HG03378 (cell line): Measurements from ENCODE around the gene VSIG8.

Source experiments
- ATAC-seq: cut with Tn5 transposase; IDR thresholded peaks from one replicate; pipeline ENCODE4 v1.9.1; 2021; ENCODE audit warnings: mild to moderate bottlenecking, moderate library complexity; ENCODE audit not compliant: unreplicated experiment

Gene VSIG8

DNA sequence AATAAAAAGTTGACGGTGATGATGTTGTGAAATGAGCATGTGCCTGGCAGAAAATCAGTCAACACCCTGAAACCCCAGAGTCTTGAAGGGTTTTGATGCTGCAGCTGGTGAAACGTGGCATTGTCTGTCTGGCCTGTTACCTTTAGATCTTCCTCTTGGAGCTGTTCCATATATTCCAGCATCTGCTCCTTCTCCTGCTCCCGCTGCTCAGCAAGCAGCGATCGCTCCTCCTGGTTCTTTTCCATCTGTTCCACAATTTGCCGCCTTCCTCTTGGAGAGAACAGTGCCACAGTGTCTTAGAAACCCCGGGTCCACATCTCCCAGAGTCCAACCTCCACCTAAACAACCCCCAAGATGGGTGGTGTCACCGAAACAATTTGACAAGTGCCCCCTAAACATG lies 21.8 kb upstream of the VSIG8 start:
- no peak for ATAC-seq

DNA sequence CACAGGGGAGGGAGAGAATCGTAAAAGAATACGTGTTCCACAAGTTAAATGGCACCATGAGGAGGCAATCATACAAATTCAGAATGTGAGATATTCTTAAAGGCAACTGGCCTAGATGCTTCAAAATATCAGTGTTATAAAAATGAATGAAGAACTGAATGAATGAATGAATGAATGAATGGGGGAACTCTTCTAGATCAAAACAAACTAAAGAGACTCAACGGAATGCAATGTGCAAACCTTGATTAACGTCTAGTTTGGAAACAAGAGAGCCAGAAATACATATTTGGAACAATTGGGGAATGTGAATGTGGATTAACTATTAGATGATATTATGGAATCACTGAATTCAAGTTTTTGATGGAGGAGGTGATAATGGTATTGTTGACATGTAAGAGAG lies 20.7 kb upstream of the VSIG8 start:
- ATAC-seq, result no peak

DNA sequence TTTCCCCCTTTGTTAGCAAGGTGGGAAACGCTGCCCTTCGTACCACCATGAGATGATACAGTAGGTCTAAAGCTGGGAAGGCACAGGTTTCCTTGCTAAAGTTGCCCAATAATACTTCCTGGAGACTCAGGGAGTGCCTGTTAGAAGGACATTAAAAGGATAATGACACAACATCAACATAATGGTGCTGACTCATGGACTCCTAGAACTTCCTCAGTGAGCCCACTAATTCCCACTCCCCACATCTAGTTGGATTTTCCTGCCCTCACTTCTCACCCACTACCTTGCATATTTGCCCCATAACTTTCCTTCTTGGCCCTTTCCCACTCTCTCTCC lies 20.0 kb upstream of the VSIG8 start:
- ATAC-seq, result no peak

DNA sequence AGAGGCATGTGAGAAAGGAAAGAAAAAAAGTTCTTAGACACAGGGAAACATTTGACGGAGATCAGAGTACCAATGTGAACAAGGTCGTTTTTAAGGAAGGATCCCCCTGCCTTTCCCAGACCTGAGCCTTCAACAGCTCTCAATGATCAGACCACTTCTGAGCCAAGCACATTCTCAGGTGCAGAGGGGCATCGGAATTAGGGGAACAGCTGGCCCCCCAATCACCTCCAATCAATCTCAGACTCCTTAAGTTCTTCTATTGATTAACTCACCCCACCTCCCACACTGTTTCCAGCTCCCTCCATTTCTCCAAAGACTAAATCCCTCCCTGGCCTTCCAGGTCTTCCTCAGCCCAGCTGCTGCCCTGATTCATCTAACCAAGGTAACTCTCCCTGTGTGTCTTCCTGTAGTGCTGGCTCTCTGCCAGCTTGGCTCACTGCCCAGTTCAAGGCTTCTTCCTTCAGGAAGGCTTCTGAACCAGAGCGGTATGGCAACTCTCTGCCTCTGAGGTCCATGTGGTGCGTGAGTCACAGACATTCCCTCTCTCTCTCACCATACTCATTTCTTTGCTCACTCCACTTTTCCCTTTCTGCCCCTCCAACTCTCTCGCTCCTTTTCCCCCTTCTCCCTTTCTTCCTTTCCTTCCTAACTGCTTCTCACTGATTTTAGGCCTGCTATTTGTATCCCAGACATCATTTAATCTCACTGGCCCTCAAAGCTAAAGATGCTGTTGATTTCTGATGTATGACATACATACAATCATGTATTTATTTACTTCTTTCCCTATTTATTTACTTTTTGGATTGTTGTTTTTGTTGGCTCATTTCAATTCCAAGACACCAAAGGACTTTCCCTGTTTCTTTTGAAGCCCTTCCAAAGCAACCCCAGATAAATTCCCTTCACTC lies 19.4 kb upstream of the VSIG8 start:
- ATAC-seq, result no peak

DNA sequence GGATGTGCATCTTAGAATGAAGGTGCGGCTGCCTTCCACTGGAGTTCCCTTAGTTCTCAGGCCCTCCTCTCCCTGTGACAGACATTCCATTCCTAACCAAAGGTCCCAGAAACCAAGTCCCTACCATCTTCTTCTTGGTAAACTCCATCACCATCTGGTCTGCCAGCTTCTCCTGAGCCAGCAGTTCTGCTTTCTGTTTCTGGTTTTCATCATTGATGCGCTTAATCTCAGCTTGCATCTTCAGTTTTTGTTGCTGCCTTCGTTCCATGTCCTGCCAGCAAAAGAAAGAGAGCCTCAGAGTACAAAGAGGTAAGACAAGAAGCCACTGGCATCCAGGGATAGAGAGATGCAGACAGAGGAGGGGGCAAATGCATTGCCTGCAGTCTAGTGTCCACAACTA lies 18.0 kb upstream of the VSIG8 start:
- ATAC-seq, result no peak

DNA sequence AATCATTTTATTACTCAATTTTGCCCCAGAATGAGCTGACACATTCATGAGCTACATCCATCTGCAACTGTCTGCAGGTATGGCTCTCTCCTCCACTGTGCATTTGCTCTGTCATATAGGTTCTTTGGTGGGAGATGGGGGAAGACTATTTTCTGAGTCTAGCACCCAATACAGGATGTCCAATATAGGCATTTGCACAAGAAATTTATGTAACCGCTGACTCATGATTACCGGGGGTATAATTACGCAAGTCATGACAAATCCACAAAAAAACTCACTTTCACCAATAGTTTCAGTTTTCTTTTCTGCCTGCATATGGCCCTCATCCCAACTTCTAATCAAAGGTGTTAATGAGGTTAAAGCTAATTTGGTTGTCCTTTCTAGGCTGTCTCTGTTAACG lies 17.5 kb upstream of the VSIG8 start:
- no peak for ATAC-seq

DNA sequence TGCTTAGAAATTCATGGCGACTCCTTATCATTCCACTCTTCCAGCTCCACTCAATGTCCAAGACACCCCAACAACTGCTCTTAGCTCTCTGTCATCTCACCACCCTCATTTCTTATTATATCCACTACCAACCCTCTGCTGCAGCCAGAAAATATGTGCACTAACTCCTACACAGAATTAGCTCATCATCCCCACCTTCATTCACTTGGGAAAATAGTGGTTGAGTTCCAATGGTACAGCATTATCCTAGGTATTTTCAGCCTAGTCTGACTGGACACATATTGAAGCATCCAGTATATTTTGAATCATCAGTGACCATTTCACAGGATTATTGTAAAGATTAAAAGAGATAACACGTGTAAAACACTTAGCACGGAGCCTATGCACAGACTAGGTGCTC lies 16.7 kb upstream of the VSIG8 start:
- ATAC-seq, result no peak

DNA sequence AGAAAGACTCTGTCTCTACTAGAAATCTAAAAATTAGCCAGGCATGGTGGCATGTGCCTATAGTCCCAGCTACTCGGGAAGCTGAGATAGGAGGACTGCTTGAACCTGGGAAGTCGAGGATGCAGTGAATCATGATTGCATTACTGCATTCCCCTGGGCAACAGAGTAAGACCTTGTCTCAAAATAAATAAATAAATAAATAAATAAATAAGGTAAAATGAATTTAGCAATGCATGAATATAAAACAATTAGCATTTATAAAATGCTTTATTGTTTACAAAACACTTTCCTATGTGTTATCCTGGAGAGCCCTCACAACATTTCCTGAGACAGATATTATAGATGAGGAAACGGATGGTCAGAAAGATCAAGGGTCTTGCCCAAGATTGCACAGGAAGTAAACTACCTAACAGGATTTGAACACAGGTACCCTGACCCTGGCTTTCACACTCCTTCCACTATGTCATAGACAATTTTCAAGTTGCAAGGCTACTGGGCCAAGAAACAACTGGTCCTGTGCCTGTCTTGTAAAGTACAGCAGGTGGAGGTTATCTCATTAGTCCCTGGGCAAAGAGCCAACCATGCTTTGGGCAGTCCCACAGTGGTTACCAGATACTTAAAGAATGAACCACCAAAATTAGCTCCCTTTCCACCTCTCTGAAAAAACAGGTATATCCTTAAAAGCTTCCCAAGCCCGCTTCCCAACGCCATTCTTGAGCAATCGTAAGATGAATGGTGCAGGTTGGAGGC lies 15.4 kb upstream of the VSIG8 start:
- no peak for ATAC-seq

DNA sequence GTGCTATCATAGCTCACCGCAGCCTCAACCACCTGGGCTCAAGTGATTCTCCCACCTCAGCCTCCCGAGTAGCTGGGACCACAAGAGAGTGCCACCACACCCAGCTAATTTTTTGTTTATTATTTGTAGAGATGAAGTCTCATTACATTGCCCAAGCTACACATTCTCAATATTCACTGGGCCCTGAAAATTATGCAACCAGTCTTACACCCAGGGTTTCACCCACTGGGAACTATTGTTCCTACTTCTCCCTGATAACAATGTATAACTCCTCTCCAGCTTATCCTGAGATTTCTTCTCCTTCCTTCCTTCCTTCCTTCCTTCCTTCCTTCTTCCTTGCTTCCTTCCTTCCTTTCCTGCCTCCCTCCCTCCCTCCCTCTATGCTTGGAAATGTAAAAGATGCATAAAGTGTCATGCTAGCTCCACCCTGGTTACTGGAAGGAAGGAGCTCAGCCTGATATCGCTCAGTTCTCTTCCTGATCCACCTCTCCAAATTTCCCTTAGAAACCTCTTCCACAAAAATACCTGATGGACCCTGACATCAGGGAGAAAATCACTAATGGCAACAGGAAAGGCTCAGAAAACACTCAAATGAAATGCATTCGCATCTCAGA lies 11.2 kb upstream of the VSIG8 start:
- ATAC-seq, result no peak

DNA sequence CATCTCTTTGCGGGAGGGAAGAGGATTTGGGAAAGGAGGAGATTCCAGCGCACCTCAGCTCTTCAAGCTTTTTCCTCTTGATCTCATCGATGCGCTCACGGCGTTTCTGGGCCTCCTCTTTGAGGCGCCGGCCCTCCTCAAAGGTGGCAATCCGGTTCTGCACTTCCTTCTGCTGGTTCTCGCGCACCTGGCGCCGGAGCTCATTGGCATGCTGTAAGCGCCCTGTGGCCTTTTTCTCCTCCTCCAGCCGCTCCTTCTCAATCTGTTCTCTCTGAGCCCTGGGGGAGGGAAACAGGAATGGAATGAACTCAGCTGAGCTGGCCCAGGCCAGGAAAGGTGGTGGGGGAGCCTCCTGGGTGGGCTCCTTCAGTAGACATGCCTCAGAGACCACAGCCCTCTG lies 10.4 kb upstream of the VSIG8 start:
- no peak for ATAC-seq

DNA sequence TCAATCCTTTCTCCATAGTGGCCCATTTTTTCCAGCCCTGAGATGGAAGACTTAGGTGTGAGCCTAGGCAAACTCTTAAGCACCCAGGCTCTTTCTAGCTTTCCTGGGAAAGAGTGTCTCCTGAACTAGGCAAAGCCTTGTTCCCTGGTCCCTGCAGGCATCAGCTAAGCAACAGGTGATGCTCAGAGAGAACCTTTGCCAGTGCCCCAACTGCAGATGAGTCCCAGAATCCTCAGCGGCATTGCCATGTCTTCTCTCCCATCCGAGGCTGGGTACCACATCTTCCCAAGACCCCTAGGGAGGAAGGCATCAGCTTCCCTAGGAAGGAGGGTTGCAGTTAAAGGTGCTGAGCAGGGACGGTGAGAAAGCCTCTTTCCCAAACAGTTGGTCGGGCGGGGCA lies 8.2 kb upstream of the VSIG8 start:
- ATAC-seq, result no peak

DNA sequence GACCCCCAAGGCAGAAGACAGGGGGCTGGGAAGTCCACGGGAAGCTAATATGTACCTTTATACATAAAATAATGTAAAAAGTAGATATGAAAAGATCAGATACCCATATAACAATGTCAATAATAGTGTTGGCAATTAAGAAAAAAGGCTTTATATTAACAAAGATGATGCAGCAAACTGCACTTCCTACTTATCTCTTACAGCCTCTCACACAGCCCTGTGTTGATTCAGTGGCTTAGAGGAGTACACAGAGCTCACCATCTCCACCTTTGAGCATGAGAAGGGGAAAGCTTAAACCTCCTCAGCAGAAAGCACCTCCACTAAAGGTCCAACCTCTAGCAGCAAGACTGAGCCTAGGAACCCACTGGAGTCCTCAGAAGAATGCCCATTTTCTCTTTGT lies 7.2 kb upstream of the VSIG8 start:
- no peak for ATAC-seq

DNA sequence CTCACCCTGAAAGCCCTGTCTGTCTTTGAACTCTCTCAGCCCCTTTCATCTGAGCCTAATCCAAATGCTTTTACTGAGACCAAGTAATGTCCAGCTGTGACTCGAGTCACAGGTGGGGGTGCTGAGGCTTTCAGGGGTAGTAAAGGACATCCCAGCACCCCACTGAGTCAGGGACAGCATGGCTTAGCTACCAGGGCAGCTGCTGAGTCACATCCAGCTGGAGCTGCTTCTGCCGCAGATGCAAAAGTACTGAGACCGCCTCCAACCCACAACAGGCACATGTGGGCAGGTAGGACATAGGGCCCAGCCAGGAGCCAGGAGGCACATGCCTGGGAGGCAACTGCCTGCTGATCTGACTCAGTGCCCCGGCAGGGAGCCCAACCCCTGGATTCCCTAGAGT lies 6.7 kb upstream of the VSIG8 start:
- no peak for ATAC-seq

DNA sequence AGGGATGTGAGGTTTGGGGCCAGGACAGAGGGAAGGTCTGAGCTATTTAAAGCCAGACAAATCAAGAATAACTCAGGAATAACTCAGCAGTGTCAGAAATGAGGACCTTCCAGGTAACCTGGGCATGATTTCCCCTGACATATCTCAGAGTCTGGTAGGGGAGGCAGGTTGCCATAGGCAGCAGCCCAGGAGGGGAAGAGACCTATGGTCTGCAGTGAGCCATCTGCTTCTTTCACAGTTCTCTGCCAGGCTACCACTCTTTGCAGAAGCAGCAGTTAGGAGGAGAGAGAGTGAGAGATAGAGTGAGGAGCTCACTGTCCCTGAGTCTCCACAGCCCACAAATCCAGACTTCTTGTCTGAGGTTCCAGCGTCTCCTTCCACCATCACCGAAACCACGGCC lies 6.3 kb upstream of the VSIG8 start:
- no peak for ATAC-seq

DNA sequence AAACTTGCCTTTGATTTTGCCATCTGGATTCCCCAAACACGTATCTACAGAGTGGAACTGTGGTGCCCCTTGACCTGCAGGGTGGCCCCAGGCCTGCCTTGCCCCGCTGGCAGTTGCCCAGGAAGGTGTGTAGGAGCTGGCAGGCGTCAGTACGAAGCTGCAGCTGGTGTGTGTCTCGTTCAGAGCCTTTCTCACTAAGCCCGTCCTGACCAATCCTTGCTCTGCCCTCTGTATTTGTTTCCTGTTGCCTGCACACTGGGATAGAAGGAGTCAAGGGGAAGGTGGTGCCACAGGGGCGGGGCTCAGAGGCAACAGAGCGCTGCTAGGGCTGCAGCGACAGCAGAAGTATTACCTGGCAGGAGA lies 5.2 kb upstream of the VSIG8 start:
- ATAC-seq, result no peak

DNA sequence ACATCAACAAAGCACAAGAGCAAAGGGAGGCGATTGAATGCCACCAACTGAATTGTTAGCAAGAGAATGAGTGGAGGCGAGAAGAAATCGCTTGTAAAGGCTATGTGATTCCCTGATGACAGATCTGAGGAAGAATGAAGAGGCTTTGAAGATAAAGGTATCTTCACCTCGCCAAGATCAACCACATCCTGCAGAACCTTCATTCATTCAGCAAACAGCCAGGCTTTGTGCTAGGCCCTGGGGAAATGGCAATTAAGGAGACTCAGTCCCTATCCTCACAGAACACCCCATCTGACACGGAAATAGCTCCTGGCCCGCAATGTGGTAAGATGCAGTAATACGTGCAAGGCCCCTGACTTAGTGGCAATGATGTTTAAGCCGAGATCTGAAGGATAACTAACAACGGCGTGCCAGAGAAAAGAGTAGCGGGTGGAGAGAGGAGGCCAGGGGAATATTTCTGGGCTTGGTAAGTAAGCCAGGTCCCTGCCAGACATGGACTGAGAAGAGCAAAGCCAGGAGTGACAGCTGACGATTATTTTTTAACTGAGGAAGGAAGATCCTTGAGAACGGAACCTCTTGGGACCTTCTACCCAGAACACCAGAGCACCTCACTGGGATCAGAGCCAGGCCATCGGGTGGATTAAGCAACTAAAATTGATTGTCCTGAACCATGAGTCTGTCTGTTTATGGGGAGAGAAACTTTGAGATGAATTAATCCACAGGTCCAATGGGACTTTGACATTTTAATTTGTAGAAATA lies 4.6 kb upstream of the VSIG8 start:
- no peak for ATAC-seq

DNA sequence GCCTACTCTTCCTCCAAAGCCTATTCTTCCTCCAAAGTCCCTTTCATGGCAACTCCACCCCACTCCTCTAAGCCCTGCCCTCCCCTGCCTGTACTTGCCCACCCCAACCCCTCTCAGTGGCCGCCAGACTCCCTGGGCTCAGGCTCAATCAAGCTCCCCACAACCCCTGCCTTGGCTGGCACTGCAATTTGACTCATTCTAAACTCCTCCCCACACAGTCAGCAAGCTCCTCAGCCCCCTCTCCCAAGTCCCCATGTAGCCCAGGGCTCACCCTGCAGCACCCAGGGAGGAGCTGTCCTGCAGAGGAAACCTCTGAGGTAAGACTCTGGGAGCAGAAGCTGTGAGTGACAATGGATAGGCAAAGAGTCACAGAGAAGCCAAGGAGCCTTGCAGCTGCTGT lies 3.6 kb upstream of the VSIG8 start:
- ATAC-seq, result no peak

DNA sequence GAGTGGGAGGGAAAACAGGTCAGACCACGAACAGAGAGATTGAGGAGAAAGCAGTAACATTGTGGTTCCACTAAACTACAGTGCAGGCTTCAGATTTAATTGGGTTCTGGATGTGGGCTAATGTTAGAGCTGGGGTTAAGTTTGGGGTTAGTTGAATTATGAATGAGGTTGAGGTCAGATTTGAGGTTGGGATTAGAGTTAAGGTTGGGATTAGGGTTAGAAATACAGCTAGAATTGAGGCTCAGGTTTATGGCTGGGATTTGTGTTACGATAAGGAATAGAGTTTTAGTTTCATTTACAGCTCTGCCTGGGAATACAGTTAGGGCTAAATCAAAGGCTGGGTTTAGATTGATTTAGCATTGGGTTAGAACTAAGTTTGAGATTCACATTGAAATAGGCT lies 1.8 kb upstream of the VSIG8 start:
- ATAC-seq, result no peak

DNA sequence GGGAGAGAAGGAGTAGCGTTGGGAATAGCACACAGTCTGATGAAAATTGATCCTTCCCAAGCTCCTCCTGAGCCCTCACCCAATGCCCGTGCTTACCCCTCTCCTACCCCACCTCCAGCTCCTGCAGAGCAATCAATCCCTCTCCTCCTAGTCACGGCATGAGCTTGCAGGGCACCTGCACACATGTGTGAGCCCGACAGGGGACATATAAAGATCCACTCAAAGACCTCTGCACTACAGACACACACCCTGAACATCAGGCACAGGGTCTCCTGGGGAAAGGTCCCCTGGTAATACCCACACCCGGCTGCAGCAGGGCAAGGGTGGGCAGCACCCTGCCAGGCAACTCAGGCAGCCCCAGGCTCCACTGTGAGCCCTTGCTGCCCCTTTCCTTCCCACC lies 426 bp downstream of the VSIG8 start:
- no peak for ATAC-seq

DNA sequence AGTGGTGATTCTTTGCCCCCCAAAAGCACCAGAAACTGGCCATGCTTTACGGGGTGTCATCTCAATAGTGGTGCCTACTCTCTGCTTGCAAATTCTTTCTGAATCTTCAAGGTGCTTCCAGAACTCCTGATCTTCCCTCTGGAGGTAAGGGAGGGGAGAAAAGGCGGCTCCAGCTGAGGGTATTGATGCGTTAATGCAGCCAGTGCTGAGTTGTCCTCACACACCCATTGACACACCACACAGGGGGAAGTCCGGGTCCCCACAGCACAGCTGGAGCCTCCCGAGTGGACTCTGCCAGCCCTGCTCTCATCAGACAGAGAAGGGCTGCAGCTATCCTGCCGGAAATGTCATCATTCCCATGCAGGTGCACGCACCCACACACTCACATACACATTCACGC lies 1.2 kb downstream of the VSIG8 start:
- no peak for ATAC-seq

DNA sequence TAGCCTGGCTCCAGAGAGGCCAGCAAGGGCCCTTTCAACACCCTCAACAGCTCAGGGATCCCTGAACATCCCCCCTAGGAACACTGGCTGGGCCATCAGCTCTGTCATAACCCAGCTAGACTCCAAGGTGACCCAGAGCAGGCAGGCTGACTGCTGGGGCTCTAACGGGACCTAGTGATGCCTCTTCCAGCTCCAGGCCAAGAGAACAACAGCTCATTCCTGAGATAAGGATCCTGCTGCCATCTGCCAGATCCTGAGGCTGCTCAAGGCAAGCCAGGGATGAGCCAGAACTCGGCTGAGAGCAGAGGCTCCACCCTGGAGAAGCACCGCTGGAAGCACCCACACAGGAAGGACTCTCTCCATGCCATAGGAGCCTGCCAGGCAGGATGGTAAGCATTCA lies 2.0 kb downstream of the VSIG8 start:
- no peak for ATAC-seq
